NCI-H345 (cell line): Measurements from ENCODE around the gene SCARB2.
"Not testable (repeated sequence)": the region's sequence is repeated elsewhere in the genome, so short reads cannot be mapped to it uniquely, and the experiment has no call there.

Experiments used
- DNase-seq: peaks from one replicate; lab custom pipeline; 2025; lab: John Stamatoyannopoulos, UW

SCARB2 gene

GRCh38 chr4:76213415-76214176, at the start of gene SCARB2:
SCARB2 (minus strand) TSS chr4:76213824; CDS start chr4:76213543, 281 bp downstream.
- DNase-seq, result peak; percentile 76

- no peak for DNase-seq
Observed at GRCh38 chr4:76260571-76260970, 46.9 kb upstream of the SCARB2 start.

GRCh38 chr4:76257824-76258223, 44.2 kb upstream of the SCARB2 start:
- no peak for DNase-seq

- DNase-seq, result no peak
Observed at GRCh38 chr4:76256968-76257367, 43.3 kb upstream of the SCARB2 start.

GRCh38 chr4:76256032-76256431, 42.4 kb upstream of the SCARB2 start:
- no peak for DNase-seq

- DNase-seq, result no peak
Observed at GRCh38 chr4:76253511-76253910, 39.9 kb upstream of the SCARB2 start.

- no peak for DNase-seq
Observed at GRCh38 chr4:76252271-76252653, 38.6 kb upstream of the SCARB2 start.

- peak; percentile 82 for DNase-seq
Observed at GRCh38 chr4:76251441-76252270, 38.0 kb upstream of the SCARB2 start, which contains the start of gene FAM47E. FAM47E (plus strand) TSS chr4:76251721; CDS start chr4:76251747, 26 bp downstream.

GRCh38 chr4:76250962-76251361, 37.3 kb upstream of the SCARB2 start:
- peak; percentile 56 for DNase-seq

GRCh38 chr4:76246852-76247251, 33.2 kb upstream of the SCARB2 start:
- no peak for DNase-seq

- no peak for DNase-seq
Observed at GRCh38 chr4:76246025-76246424, 32.4 kb upstream of the SCARB2 start.

- DNase-seq, result not testable (repeated sequence)
Observed at GRCh38 chr4:76243877-76244276, 30.3 kb upstream of the SCARB2 start.

GRCh38 chr4:76240236-76240635, 26.6 kb upstream of the SCARB2 start:
- no peak for DNase-seq

GRCh38 chr4:76238701-76239100, 25.1 kb upstream of the SCARB2 start:
- DNase-seq, result no peak

GRCh38 chr4:76238236-76238635, 24.6 kb upstream of the SCARB2 start:
- DNase-seq, result no peak

GRCh38 chr4:76235915-76236314, 22.3 kb upstream of the SCARB2 start:
- DNase-seq, result peak; percentile 24

GRCh38 chr4:76235407-76235806, 21.8 kb upstream of the SCARB2 start:
- no peak for DNase-seq

- no peak for DNase-seq
Observed at GRCh38 chr4:76234679-76235044, 21.0 kb upstream of the SCARB2 start.

GRCh38 chr4:76233967-76234678, 20.5 kb upstream of the SCARB2 start:
- DNase-seq, result no peak

- DNase-seq, result no peak
Observed at GRCh38 chr4:76233529-76233928, 19.9 kb upstream of the SCARB2 start.

GRCh38 chr4:76233083-76233482, 19.5 kb upstream of the SCARB2 start:
- DNase-seq, result no peak

GRCh38 chr4:76232681-76233080, 19.1 kb upstream of the SCARB2 start:
- no peak for DNase-seq

GRCh38 chr4:76226418-76226817, 12.8 kb upstream of the SCARB2 start:
- DNase-seq, result no peak
